ENCODE results near the gene PDIK1L. TPM values are rescaled to one million over a fixed set of nuclear protein-coding genes. Genes with fewer than 3 reads are reported as not detected.

The PDIK1L gene
- total and polyA plus RNA-seq, 9 of the 15 experiments (the other 6 are each of a cell fraction or from before 2014, with no cell fraction given): 12.8 to 30.2 (median 21.5) TPM

DNA sequence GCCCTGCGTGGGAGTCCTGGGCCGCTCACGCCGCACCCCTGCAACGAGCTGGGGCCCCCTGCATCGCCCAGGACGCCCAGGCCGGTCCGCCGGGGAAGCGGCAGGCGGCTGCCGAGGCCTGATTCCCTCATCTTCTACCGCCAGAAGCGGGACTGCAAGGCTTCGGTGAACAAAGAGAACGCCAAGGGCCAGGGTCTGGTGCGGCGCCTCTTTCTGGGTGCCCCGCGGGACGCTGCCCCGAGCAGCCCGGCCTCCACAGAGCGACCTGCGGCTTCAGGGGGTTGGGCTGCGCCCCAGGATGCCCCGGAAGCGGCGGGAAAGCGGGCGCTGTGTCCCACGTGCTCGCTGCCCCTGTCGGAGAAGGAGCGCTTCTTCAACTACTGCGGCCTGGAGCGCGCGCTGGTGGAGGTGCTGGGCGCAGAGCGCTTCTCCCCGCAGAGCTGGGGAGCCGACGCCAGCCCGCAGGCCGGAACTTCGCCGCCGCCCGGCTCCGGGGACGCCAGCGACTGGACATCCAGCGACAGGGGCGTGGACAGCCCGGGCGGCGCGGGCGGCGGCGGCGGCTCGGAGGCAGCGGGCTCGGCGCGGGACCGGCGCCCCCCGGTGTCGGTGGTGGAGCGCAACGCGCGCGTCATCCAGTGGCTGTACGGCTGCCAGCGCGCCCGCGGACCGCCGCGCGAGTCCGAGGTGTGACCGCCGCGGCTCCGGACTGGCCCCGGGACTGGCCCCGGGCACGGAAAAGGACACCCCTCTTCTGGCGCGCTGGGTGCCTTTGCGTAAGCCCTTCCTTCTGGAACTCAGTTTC is 50.0 kb downstream of the PDIK1L start (continued):
- TF ChIP-seq, protein P1, sequence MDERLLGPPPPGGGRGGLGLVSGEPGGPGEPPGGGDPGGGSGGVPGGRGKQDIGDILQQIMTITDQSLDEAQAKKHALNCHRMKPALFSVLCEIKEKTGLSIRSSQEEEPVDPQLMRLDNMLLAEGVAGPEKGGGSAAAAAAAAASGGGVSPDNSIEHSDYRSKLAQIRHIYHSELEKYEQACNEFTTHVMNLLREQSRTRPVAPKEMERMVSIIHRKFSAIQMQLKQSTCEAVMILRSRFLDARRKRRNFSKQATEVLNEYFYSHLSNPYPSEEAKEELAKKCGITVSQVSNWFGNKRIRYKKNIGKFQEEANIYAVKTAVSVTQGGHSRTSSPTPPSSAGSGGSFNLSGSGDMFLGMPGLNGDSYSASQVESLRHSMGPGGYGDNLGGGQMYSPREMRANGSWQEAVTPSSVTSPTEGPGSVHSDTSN (CRISPR knock-in tag; IDR thresholded peaks at IDR 0.05; ENCODE audit: low read depth): no peak
- TF ChIP-seq, protein P1 (tag; conservative IDR thresholded peaks at IDR 0.05; ENCODE audit: low read depth): no peak
- no peak for TF ChIP-seq ZNF165 (CRISPR knock-in tag; IDR thresholded peaks at IDR 0.05; ENCODE audit: borderline replicate concordance)
- TF ChIP-seq, protein P2, sequence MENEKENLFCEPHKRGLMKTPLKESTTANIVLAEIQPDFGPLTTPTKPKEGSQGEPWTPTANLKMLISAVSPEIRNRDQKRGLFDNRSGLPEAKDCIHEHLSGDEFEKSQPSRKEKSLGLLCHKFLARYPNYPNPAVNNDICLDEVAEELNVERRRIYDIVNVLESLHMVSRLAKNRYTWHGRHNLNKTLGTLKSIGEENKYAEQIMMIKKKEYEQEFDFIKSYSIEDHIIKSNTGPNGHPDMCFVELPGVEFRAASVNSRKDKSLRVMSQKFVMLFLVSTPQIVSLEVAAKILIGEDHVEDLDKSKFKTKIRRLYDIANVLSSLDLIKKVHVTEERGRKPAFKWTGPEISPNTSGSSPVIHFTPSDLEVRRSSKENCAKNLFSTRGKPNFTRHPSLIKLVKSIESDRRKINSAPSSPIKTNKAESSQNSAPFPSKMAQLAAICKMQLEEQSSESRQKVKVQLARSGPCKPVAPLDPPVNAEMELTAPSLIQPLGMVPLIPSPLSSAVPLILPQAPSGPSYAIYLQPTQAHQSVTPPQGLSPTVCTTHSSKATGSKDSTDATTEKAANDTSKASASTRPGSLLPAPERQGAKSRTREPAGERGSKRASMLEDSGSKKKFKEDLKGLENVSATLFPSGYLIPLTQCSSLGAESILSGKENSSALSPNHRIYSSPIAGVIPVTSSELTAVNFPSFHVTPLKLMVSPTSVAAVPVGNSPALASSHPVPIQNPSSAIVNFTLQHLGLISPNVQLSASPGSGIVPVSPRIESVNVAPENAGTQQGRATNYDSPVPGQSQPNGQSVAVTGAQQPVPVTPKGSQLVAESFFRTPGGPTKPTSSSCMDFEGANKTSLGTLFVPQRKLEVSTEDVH (IDR thresholded peaks at IDR 0.05; ENCODE audit: low read depth, partially characterized antibody): no peak
- TF ChIP-seq NR2F6 (CRISPR knock-in tag; IDR thresholded peaks at IDR 0.05): no peak
- TF ChIP-seq, protein P3, sequence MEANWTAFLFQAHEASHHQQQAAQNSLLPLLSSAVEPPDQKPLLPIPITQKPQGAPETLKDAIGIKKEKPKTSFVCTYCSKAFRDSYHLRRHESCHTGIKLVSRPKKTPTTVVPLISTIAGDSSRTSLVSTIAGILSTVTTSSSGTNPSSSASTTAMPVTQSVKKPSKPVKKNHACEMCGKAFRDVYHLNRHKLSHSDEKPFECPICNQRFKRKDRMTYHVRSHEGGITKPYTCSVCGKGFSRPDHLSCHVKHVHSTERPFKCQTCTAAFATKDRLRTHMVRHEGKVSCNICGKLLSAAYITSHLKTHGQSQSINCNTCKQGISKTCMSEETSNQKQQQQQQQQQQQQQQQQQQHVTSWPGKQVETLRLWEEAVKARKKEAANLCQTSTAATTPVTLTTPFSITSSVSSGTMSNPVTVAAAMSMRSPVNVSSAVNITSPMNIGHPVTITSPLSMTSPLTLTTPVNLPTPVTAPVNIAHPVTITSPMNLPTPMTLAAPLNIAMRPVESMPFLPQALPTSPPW (CRISPR knock-in tag; IDR thresholded peaks at IDR 0.05): peak; percentile 54
- TF ChIP-seq, protein P4, sequence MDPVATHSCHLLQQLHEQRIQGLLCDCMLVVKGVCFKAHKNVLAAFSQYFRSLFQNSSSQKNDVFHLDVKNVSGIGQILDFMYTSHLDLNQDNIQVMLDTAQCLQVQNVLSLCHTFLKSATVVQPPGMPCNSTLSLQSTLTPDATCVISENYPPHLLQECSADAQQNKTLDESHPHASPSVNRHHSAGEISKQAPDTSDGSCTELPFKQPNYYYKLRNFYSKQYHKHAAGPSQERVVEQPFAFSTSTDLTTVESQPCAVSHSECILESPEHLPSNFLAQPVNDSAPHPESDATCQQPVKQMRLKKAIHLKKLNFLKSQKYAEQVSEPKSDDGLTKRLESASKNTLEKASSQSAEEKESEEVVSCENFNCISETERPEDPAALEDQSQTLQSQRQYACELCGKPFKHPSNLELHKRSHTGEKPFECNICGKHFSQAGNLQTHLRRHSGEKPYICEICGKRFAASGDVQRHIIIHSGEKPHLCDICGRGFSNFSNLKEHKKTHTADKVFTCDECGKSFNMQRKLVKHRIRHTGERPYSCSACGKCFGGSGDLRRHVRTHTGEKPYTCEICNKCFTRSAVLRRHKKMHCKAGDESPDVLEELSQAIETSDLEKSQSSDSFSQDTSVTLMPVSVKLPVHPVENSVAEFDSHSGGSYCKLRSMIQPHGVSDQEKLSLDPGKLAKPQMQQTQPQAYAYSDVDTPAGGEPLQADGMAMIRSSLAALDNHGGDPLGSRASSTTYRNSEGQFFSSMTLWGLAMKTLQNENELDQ (CRISPR knock-in tag; IDR thresholded peaks at IDR 0.05; ENCODE audit: borderline replicate concordance): peak; percentile 42; the same call in 1 of the 2 replicates
- no peak for TF ChIP-seq POLR3A (IDR thresholded peaks at IDR 0.05; ENCODE audit: borderline replicate concordance, extremely low read depth, insufficient read depth, insufficient read length)
- no peak for TF ChIP-seq CHCHD3 (CRISPR knock-in tag; IDR thresholded peaks at IDR 0.05)
- TF ChIP-seq EP300 (IDR thresholded peaks at IDR 0.05; ENCODE audit: low read length): peak; percentile 4; the same call in 1 of the 2 replicates
- TF ChIP-seq ZFP1 (CRISPR knock-in tag; IDR thresholded peaks at IDR 0.05): no peak
- TF ChIP-seq ZNF668 (CRISPR knock-in tag; IDR thresholded peaks at IDR 0.05): no peak
